ENCODE results near the gene FAM131B.

DNA sequence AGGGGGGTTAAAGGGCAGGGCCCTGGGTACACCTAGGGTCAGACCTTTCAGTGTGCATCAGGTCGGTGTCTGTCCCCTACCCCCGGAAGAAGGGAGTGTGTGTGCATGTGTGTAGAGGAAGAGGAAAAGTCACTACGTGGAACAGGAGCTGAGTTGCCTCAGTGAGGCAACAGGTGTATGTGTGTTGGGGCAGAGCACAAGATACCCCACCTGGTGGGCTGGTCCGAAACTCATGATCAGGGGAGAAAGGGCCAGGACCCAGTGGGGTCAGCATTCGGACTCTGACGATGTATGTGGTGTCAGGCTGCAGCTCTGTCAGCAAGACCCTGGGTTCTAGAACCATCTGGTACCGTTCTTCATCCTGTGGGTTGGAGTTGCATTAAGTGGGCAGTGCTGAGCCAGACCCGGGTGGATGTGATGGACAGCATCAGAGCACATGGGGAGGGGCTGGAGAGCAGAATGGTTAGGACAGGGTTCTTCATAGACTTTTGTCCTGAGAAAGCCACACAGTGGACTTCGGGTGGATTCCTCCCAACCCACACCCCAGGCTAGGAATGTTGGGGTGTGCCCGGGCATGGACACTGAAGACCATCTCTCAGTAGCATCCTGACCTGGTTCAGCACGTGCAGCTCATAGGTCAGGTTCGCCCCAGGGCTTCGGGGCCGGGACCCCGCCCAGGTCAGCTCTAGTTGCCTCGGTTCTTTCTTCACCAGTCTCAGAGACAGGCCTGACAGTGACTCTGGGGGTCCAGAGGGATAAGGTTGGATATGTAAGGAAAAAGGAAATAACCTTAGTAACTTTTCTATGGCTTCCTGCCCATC is 35.4 kb upstream of the FAM131B start:
- TF ChIP-seq, protein P1, sequence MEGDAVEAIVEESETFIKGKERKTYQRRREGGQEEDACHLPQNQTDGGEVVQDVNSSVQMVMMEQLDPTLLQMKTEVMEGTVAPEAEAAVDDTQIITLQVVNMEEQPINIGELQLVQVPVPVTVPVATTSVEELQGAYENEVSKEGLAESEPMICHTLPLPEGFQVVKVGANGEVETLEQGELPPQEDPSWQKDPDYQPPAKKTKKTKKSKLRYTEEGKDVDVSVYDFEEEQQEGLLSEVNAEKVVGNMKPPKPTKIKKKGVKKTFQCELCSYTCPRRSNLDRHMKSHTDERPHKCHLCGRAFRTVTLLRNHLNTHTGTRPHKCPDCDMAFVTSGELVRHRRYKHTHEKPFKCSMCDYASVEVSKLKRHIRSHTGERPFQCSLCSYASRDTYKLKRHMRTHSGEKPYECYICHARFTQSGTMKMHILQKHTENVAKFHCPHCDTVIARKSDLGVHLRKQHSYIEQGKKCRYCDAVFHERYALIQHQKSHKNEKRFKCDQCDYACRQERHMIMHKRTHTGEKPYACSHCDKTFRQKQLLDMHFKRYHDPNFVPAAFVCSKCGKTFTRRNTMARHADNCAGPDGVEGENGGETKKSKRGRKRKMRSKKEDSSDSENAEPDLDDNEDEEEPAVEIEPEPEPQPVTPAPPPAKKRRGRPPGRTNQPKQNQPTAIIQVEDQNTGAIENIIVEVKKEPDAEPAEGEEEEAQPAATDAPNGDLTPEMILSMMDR (conservative IDR thresholded peaks at IDR 0.05; ENCODE audit: low read depth, low read length), result no peak
- no peak for TF ChIP-seq EZH2phosphoT487 (IDR thresholded peaks at IDR 0.05; ENCODE audit: borderline replicate concordance, low read length)
- no peak for TF ChIP-seq EZH2 (IDR thresholded peaks at IDR 0.05; ENCODE audit: low read length, unreplicated experiment)

All from PC-3 (cell line).